Fibroblast of gingiva (primary cell): ENCODE data around the gene KDM2B.

Experiments used
- DNase-seq: peaks from one replicate; pipeline ENCODE4 v3.0.0-alpha.2; 2011; ENCODE audit warnings: low read depth

Gene KDM2B

GRCh38 chr12:121455766-121456420 lies 124.9 kb downstream of the KDM2B start:
- no peak for DNase-seq

- DNase-seq = no peak
Observed at GRCh38 chr12:121454921-121455320, 125.9 kb downstream of the KDM2B start.

GRCh38 chr12:121453629-121454028 lies 127.2 kb downstream of the KDM2B start:
- no peak for DNase-seq

GRCh38 chr12:121452985-121453360 lies 127.8 kb downstream of the KDM2B start:
- no peak for DNase-seq

- no peak for DNase-seq
Observed at GRCh38 chr12:121452340-121452984, 128.4 kb downstream of the KDM2B start.

GRCh38 chr12:121451961-121452339 lies 128.9 kb downstream of the KDM2B start:
- peak; percentile 39 for DNase-seq

GRCh38 chr12:121448771-121449315 lies 132.0 kb downstream of the KDM2B start:
- DNase-seq = no peak

- DNase-seq = no peak
Observed at GRCh38 chr12:121446750-121447149, 134.1 kb downstream of the KDM2B start.

- DNase-seq = no peak
Observed at GRCh38 chr12:121444842-121445202, 136.0 kb downstream of the KDM2B start.

- no peak for DNase-seq
Observed at GRCh38 chr12:121443911-121444841, 136.6 kb downstream of the KDM2B start.

- peak; percentile 58 for DNase-seq
Observed at GRCh38 chr12:121443193-121443870, 137.5 kb downstream of the KDM2B start.

DNA sequence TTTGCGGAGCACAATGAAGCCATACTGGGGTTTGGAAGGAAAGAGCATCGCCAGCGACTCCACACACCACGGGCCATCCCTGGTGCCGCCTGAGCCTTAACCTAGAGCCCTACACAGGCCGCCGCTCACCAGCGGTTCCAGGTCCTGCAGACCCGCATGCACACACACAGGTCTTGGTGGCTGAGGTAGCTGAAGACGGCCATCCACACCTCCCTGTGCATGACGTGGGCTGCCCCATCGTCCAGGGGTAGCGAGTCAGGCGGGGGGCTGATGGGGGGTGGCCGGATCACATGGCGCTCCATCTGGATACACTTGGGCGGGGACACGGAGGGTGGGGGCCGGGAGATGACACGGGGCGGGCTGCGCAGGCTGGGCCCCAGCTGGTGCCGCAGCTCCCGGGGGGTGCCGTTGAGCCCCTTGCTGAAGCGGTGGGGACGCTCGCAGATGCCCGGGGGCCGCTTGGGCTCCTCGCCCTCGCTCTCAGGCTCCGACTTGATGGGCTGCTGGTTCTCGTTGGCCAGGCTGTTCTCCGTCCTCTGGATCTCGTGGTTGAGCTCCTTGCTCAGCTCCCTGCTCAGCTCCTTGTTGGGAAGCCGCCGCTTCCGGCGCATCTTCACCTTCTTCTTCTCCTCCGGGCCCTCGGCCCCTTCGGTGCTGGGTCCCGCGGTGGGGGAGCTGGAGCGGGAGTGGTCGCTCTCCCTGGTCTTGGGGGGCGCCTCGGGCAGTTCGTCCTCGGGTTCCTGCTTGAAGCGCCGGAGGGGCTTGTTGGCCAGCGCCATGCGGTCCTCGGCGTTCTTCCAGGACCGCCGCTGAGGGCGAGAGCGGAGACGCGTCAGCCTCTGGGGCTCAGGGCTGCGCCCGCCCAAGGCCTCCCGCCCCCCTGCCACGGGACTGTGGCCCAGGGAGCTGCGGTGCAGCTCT lies 138.5 kb downstream of the KDM2B start:
- no peak for DNase-seq

- DNase-seq = no peak
Observed at GRCh38 chr12:121441555-121441954, 139.3 kb downstream of the KDM2B start.

DNA sequence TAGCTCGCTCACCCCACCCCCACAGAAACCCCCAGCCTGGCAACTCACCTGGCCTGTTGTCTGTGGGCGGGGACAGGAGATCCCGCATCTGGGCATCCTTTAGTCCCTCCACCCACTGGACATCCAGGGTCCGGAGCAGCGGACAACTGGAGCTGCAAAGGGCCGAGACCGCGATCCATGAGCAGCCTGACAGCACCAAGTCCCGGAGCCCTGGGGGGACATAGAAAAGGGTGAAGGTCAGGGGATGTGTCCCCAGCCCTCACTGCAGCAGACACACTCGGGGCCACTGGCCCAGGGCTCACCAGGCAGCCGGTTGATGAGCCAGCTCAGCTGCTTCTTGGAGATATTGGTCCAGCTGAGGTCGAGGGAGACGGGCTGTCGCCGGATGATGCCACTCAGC lies 140.1 kb downstream of the KDM2B start:
- DNase-seq = no peak

- DNase-seq = no peak
Observed at GRCh38 chr12:121439715-121440114, 141.1 kb downstream of the KDM2B start.

GRCh38 chr12:121438905-121439304 lies 141.9 kb downstream of the KDM2B start:
- DNase-seq = no peak

GRCh38 chr12:121436706-121437105 lies 144.1 kb downstream of the KDM2B start:
- DNase-seq = no peak

GRCh38 chr12:121432740-121433480 lies 147.9 kb downstream of the KDM2B start:
- no peak for DNase-seq

DNA sequence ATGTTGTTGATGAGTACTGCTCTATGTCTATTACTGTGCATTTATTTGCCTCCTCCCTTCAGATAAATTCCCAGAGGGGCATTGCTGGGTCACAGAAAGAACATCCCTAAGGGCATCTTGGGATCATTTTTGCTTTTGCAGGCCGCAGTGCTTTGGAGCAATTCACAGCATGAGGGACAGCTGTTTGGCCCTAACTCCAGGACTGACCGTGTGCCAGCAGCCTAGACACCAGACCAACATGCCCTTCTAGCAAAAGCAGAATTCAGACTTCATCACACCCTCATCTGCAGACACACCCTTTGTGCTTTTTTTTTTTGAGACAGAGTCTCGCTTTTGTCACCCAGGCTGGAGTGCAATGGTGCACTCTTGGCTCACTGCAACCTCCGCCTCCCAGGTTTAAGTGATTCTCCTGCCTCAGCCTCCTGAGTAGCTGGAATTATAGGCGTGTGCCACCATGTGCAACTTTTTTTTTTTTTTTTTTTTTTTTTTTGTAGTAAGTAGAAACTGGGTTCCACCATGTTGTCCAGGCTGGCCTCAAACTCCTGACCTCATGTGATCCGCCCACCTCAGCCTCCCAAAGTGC lies 149.9 kb downstream of the KDM2B start:
- DNase-seq = peak; percentile 9

- no peak for DNase-seq
Observed at GRCh38 chr12:121428883-121429282, 151.9 kb downstream of the KDM2B start.
